GM19455 (cell line): ENCODE measurements around the gene SPRTN.
"Not testable (repeated sequence)": the region's sequence is repeated elsewhere in the genome, so short reads cannot be mapped to it uniquely, and the experiment has no call there.

Source experiments
- ATAC-seq: cut with Tn5 transposase; IDR thresholded peaks from one replicate; pipeline ENCODE4 v1.9.1; 2021; ENCODE audit not compliant: unreplicated experiment

SPRTN gene

DNA sequence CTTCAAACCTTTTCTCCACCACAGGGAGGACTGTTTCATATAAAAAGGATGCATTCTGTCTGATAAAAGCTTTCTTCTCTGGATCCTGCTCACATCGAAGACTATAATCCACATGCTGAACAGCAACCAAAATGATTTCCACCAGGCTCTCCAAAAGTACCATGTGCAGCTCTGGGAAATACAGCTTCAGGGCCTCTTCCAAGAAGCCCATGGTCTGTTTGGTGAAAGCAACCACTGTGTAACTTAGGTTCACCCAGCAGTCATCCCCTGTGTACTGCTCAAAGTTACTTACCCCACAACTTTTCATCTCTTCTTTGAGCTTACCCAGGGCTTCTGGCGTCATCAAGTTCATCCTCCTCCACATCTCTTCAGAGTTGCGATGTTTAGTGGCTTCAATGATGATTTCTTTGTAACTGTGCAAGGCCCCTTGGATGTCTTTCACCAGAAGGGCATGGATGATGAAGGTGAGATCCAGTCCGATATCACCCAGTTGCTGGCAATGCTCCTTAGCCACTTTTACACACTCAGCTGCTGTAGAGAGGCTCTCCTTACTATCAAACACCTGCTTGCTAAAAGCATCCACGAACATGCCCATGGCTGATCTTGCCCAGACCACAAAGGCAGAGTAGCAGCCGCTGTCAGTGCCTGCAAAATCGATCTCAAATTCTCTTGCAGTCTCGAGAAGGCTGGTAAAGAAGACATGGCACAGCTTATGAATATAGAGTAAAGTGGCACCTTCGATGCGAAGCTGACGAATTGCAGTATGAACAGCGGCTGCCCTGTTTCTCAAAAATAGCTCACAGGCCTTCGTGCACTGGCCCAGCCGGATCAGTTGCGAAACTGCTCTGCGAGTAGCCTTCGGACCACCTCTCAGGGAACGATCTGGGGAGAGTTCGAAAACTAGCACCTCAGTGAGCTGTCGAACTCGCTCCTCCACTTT, 2.2 kb upstream of the SPRTN start:
- no peak for ATAC-seq

DNA sequence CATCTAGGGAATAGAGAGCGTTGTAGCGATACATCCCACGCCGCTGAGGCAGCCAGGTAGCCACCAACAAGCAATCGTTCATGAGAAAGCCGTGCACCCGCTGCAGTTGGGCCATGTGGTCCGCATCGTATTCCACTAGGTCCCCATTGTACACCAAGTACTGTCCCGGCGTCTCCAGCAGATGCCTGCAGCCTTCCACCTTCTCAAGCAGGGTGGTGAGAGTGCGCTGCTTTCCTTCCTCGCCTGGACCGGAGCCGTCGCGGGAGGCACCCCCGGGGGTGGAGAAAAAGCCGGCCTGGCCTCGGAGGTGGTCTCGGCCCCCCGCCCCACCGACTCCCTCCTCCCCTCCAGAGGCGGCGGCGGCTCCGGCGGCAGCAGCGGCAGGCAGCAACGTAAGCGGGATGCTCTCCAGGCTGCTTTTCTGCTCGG, 1.0 kb upstream of the SPRTN start:
- peak; percentile 29 for ATAC-seq

DNA sequence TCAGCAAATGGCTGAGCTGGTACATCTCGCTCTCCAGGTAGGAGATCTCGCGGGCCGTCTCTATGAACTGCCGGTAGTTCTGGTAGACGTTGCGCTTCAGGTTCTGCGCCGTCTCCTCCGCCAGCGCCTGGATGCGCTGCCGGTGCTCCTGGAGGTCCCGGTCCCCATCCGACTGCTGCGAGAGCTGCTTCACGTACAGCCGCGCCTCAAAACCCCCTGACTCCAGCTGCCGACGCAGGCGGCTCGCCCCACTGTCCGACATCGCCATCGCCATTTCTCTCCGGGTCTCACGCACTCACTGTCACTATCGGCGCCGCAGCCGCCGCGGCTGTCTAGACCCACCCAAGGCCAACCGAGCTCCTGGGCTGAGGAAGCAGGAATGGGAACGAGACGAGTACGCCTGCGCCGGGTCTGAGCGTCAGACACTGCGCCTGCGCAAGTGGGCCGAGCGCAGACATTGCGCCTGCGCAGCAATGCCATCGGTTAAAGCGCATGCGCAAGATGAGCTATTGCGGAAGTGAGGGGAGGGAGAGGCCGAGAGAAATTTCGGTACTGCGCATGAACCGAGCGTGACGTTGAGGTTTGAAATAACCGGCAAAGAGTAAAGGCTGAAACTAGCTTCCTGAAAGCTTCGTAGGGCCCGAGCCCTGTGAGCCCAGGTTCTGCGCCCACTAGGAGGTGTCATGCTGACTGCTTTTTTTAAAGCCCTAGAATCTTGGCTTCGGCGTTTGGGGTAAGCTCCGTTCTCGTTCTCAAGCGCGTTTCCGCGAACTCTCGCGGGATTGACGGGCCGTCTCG, 422 bp upstream of the SPRTN start, which contains the start of gene EXOC8:
EXOC8 (minus strand) TSS at position 381 of the 798 bp plus-strand sequence; CDS start at position 274, 107 bp downstream.
- peak; percentile 66 for ATAC-seq

DNA sequence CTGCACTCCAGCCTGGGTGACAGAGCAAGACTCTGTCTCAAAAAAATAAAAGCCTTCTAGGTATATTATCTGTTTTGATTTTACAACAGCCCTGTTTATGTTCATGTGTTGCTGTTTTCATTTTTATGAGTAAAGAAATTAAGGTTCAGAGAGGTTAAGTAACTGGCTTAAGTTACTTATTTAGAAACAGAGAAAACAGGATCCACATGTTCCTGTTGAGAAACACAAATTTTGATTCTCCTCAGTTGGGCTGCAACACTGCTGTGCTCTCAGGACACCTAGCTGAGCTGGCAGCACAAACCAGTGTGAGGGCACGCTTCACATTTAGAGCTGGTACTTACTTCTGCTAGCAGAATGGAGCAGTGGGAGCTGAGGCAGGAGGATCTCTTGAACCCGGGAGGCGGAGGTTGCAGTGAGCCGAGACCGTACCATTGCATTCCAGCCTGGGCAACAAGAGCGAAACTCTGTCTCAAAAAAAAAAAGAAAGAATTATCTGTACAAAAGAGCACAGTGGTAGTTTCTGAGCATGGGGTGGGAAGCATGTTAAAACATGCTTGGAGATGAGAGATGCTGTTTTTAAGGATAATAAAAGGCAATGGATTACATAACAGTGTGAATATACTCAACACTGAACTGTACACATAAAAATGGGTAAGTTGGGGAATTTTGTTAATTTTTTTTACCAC, 2.4 kb downstream of the SPRTN start:
- no peak for ATAC-seq

DNA sequence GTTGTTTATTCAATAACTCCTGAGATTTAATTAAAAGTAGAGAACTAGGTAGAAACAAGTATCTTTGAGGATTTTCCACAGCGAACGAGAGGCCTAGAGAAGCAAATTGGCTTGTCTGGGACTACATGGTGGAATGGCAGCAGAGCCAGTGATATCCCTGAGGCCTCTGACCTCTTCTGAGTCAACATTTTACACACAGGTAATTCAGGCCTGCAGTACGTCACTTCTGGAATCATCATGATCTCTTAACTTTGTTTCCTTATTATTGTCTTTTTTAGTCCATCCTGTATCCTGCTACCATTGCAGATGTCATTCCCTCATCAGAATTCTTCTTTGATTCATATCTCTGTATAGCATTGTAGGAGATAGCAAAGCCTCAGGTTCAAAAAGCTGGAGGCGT, 9.9 kb downstream of the SPRTN start:
- no peak for ATAC-seq

DNA sequence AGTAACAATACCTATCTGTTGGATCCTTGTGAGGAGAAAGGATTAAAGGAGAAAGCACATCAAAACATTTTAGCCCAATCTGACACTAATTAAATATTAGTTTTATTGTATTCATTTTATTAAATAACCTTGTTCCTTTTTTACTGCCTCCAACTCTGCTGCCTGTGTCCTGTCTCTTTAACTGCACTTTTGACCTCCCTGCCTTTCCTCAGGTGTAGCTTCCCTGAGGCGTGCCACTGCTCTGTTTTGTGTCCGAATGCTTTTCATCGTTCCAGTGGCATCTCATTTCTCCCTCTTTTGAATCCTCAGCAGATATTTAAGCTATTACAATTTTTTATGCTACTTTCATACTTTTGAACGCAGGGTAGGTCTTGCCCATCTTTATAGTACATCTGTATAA, 10.3 kb downstream of the SPRTN start:
- ATAC-seq = no peak

DNA sequence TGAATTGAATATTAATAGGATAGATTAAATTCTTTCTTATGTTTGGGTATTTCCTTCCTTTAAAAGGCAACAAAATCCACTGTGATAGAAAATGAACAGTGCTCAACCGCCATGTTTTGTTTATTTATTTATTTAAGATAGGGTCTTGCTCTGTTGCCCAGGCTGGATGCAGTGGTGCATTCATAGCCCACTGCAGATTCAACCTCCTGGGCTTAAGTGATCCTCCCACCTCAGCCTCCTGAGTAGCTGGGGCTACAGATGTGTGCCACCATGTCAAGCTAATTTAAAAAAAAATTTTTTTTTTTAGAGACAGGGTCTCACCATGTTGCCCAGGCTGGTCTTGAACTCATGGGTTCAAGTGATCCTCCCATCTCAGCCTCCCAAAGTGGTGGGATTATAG, 10.8 kb downstream of the SPRTN start:
- not testable (repeated sequence) for ATAC-seq

DNA sequence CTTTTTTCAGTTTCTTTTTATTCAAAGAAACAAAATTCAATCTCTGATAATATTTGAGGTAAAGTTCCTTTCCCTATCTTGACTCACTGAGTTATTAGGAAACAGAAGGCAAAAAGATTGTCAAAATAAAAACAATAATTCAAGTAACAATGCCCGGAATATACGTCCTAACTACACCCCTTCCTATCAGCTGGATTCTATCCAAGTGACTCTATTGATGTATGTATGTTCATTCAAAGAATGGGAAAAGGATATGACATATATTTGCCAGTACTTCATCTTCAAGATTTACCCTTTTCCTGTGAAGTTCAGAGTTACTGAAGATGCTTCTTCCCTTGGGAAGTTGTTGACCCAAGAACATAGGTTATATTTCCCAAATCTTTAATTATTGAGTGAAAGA, 13.7 kb downstream of the SPRTN start:
- ATAC-seq = no peak

DNA sequence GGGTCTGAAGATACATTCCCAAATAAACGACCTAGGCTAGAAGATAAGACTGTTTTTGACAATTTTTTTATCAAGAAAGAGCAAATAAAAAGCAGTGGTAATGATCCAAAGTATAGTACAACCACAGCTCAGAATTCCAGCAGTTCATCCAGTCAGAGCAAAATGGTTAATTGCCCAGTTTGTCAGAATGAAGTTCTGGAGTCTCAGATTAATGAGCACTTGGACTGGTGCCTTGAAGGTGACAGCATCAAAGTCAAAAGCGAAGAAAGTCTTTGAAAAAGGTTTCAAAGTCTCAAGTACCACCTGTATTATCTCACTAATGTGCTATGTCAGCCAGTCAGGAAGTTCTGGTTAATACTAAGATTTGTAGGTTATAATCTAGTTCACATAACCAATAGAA, 15.0 kb downstream of the SPRTN start:
- no peak for ATAC-seq

DNA sequence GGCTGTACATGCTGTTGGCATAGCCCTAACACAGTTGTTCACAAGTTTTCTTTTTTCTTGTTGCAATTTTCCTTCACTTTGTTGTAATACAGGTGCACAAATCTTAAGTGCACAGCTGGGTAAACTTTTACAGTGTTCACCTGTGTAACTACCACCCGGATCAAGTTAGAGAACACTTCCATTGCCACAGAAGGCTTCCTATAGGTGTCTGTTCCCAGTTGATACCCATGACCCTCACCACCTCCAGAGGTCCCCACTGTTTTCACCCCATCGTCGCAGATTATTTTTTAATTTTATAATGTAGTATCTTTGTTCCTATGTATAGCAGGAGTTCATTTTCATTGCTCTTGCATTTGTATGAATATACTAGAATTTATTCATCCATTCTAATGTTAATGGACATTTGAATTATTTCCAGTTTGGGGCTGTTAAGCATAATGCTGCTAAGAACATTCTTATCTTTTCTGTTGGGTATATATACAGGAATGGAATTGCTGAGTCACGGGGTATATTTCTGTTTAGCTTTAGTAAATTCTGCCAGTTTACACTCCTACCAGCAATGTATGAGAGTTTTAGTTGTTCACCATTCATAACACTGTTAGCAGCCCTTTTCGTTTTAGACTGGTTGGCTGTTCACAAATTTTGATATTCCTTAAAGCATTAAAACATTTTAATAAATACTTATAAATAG, 16.4 kb downstream of the SPRTN start:
- no peak for ATAC-seq

DNA sequence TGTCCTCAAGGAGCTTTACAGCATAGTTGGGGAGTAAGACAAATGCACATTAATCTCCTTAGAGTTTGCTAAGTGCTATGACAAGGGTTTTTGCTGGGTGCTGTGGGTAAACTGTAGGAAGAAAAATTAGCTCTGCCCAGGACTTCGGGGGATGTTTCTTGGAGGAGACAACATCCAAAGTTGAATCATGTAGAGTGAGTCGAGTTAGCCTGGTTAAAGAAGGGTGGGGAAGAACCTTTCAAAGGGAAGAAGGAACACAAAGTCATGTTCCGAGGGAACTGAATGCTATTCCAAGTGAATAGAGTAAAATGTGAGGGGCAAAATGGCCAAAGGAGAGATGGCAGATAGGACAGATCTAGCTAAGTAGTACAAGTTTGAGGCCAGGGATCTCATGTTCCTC, 17.1 kb downstream of the SPRTN start:
- ATAC-seq = no peak

DNA sequence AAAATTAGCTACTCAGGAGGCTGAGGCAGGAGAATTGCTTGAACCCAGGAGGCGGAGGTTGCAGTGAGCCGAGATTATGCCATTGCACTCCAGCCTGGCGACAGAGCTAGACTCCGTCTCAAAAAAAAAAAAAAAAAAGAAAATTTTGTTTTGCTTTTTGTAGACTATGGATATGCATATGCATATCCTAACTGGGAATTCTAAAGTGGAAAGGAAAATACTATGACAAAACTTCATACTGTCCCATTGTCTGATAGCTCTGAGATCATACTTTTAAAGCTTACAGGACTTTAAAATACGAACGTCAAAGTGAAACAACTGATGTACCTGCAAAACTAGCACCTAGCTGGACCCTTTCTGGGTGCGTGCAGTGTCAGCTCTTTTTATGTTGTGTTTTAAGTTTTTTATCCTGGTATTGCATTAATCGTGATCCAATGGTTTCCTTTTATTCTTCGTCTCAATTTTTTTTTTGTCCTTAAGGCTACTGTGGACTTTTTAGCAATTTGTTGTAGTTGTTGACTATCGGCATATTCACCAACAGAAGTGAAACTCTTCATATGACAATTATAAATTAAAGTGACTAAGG, 19.2 kb downstream of the SPRTN start:
- ATAC-seq = no peak

DNA sequence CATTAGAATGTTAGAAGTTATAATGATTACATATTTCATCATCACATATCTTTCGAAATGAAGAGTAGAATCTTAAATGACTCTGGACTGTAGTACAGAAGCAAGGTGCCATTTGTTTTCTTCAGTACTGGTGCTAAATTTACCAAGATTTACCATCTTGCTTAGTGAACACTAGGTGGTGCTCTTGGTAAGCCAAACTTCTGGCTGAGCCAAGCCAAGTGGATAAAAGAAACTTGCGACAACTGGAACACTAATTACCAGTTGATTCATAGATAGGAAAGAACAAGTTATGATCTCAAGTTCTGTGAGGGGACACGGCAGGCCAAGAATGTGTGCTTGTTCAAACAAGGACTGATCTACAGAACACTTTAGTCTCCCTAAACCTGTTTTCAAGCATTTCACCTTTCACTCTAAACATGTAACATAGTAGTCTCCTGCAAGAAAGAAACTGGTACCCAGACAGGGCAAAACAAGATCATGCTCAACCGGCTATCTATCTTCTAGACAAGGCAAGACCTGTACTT, 19.8 kb downstream of the SPRTN start:
- peak; percentile 76 for ATAC-seq

DNA sequence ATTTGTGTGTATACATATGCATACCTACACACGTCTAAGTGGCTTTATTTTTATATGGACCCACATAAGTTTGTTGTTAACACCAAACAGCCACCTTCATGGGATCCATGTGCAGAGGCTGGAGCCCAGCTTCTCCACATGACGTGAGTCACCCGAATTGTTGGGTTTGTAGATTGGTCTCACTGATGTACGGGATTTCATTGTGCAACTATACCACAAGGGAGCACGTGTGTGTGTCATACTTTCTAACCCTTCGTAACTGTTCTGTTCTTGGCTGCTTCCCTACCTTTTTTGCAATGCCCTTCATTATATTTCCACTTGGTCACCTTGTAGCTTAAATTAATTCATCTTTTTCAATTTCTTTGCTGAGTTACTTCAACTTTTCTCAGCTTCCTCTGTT, 21.0 kb downstream of the SPRTN start:
- ATAC-seq = no peak

DNA sequence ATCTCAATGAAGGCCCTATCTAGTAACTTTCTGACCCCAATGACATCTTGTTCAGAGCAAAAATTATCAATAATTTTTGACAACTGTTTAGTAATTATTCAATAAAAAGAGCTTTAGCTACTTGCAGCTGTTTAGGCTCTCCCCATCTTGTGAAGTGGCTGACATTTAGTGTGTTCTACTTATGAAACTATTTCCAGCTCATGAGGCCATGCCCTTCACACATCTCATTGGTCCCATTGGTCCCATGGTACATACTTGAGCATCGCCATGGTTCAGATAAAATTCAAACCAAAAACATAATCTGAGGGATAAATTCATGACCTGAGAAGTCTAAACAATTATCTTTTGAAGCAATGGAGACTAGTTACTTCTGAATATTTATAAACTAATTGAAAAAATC, 24.2 kb downstream of the SPRTN start:
- no peak for ATAC-seq

DNA sequence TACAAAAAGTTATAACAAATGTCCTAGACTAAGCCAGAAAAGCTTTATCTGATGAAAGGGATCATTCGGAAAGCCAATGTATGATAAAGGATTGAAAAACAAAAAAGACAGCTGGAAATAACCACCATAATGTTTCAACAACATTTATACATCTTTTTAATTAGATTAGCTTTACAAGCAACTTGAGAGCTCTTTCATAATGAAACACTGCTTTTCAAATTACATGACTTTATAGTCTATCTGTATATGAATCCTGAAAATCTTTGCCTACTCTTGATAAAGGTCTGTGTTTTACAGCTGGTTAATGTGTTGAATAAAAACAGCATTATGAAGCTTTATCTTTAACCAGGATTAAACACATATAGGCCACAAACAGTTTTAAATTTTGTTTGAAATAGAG, 25.5 kb downstream of the SPRTN start:
- no peak for ATAC-seq

DNA sequence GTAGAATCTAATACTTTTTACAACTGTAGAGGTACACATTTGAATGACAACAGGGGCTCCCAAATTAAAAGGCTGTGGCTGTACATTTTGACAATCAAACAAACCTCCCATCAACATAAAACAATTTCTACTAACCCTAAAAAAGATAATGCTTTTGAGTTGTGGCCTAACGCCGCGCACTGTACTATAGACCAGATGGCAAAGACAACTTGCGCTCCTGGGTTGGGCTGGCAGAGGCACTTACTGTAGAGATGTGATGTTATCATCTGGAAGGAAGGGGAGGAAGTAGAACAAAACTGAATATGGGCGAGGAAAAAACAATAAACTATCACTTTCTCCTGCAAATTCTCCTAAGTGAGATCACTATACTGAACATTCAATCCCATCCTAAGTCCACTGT, 26.1 kb downstream of the SPRTN start:
- ATAC-seq = no peak

DNA sequence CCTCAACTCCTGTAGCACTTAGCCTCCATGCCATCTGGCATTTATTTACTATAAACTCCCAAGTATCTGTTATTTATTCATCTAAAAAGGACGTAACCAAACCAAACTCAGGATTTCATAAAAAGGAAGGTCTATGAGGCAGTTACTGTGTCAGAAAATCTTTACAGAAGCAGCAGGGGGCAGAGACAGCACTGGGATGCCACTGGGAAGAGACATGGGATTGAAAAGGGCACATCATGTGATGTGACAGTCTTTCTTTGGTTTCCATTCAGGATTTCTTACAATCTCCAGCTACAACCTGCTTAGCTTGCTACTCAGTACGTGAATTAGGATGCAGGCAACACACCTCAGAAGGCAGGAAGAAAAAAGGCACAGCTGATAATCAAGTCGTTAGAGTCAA, 31.2 kb downstream of the SPRTN start:
- no peak for ATAC-seq

DNA sequence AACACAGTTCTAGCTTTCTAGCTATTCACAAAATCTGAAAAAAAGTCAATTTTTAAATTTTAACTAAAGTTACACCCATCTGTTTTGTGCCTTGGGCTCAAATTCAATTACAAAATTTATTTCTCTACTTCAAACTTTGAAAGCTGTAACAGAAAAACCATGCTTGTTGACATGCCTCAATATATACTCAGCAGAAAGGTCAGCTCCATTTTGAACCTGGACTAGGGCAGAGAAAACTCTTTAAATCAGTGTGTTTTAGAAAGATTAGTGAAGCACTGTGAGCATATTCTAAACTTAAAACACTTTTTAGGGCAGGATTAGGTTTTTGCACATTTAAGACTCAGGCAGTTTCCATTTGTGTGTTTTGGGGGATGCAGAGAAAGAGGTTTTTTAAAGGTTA, 34.4 kb downstream of the SPRTN start:
- no peak for ATAC-seq

DNA sequence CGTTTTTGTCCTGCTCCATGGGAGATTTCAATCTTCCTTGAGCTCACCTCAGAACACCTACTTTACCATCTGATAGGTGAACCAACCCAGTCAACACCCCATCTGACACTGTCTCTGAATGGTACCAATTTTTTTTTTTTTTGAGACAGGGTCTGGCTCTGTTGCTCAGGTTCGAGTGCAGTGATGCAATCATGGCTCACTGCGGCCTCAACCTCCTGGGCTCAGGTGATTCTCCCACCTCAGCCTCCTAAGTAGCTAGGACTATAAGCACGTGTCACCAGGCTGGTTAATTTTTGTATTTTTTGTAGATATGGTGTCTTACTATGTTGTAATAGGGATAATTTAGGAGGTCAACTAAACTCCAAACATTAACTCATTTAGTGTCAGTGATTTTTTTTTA, 36.3 kb downstream of the SPRTN start:
- ATAC-seq = no peak
